GM06990 (cell line): Measurements from ENCODE around the gene NFRKB.

ENCODE experiments used
- DNase-seq: peaks from one replicate; pipeline ENCODE4 v3.0.0-alpha.2; 2011; ENCODE audit not compliant: insufficient read length; ENCODE audit errors: extremely low read depth
- H3K27me3 ChIP-seq: replicated peaks from 2 replicates; pipeline ENCODE4 v1.6.0; 2011; ENCODE audit warnings: low read length; ENCODE audit not compliant: control insufficient read depth, insufficient read depth
- H3K36me3 ChIP-seq: 2 replicates; pipeline ENCODE4 v1.5.1; 2011; ENCODE audit warnings: low read length; ENCODE audit not compliant: control insufficient read depth, insufficient read depth
- H3K4me3 ChIP-seq: replicated peaks from 2 replicates; pipeline ENCODE4 v1.5.1; 2011; ENCODE audit warnings: low read depth, mild to moderate bottlenecking, control low read depth, low read length
- CTCF ChIP-seq: IDR thresholded peaks from 2 replicates; pipeline ENCODE4 v1.5.1; 2011; ENCODE audit warnings: low read length, control low read depth, mild to moderate bottlenecking, inconsistent platforms; ENCODE audit not compliant: insufficient read depth, poor library complexity, severe bottlenecking

NFRKB gene

GRCh38 chr11:129895126-129896041 is at the start of gene NFRKB:
NFRKB (minus strand) TSS chr11:129895578; CDS start chr11:129892849, 2,729 bp downstream.
- H3K27me3 ChIP-seq, result no peaks in the 10 kb centered on the region
- H3K36me3 ChIP-seq, result peaks cover 4% of the 10 kb centered on the region
- peak within 1 kb of the TSS; percentile 95 for H3K4me3 ChIP-seq
- DNase-seq, result peak; percentile 83
- TF ChIP-seq CTCF, result no peak

GRCh38 chr11:129944696-129945095 is 49.3 kb upstream of the NFRKB start:
- Histone ChIP-seq H3K4me3 (no peak overlapping the region), H3K36me3 (no peaks in the 10 kb centered on the region), H3K27me3 (no peaks in the 10 kb centered on the region)
- no peak for TF ChIP-seq CTCF
- no peak for DNase-seq

- no peaks in the 10 kb centered on the region; the same call in 1 of the 2 replicates for H3K36me3 ChIP-seq
- H3K4me3 ChIP-seq, result no peak overlapping the region
- no peak for DNase-seq
- TF ChIP-seq CTCF, result no peak
- H3K27me3 ChIP-seq, result no peaks in the 10 kb centered on the region
Observed at GRCh38 chr11:129943036-129943435, 47.7 kb upstream of the NFRKB start.

- no peak for DNase-seq
- TF ChIP-seq CTCF, result no peak
- no peaks in the 10 kb centered on the region; the same call in none of the 2 replicates for H3K36me3 ChIP-seq
Observed at GRCh38 chr11:129939510-129939909, 44.1 kb upstream of the NFRKB start.

GRCh38 chr11:129938764-129939163 is 43.4 kb upstream of the NFRKB start:
- DNase-seq, result no peak
- TF ChIP-seq CTCF, result no peak
- H3K27me3 ChIP-seq, result no peaks in the 10 kb centered on the region
- no peak overlapping the region for H3K4me3 ChIP-seq
- no peaks in the 10 kb centered on the region; the same call in none of the 2 replicates for H3K36me3 ChIP-seq

More at GRCh38 chr11:129939510-129939909, 44.1 kb upstream of the NFRKB start:
- Histone ChIP-seq H3K4me3 (no peak overlapping the region), H3K27me3 (no peaks in the 10 kb centered on the region)
